GM23338 (cell line): ENCODE measurements around the gene SPACA4. TPM values are rescaled to one million over a fixed set of nuclear protein-coding genes. Genes with fewer than 3 reads are reported as not detected.
A peak's percentile ranks its signal among the peaks of the same experiment; 100 is the strongest.

Experiments
- ATAC-seq: fragments of 200-7000 bp; cut with Tn5 transposase; 3 replicates; pipeline ENCODE4 v1.9.1; 2020
- DNase-seq: peaks from one replicate; pipeline ENCODE4 v3.0.0-alpha.2; 2015; ENCODE audit warnings: low spot score
- H2AFZ ChIP-seq: fragments of 200-600 bp; sonication (generic); 2 replicates; pipeline ENCODE4 v1.8.0; 2016; ENCODE audit warnings: antibody characterized with exemption, mild to moderate bottlenecking, moderate library complexity
- H3F3A ChIP-seq: fragments of 200-600 bp; sonication (generic); replicated peaks from 2 replicates; pipeline ENCODE4 v1.8.0; 2017; ENCODE audit warnings: antibody characterized with exemption, mixed run types, low read depth
- H3K27ac ChIP-seq: fragments of 200-600 bp; sonication (generic); 2 replicates; pipeline ENCODE4 v1.6.1; 2016; ENCODE audit warnings: low read depth
- H3K27me3 ChIP-seq: fragments of 200-600 bp; sonication (generic); 2 replicates; pipeline ENCODE4 v1.8.0; 2016; ENCODE audit warnings: mild to moderate bottlenecking, mixed run types, moderate library complexity; ENCODE audit not compliant: insufficient read depth
- H3K36me3 ChIP-seq: fragments of 200-600 bp; sonication (generic); 2 replicates; pipeline ENCODE4 v1.8.0; 2016; ENCODE audit warnings: mild to moderate bottlenecking; ENCODE audit not compliant: insufficient read depth
- H3K4me1 ChIP-seq: fragments of 200-600 bp; sonication (generic); 2 replicates; pipeline ENCODE4 v1.8.0; 2016; ENCODE audit warnings: mild to moderate bottlenecking, moderate library complexity; ENCODE audit not compliant: insufficient read depth
- H3K4me2 ChIP-seq: fragments of 200-600 bp; sonication (generic); 2 replicates; pipeline ENCODE4 v1.7.1; 2017; ENCODE audit warnings: mixed run types
- H3K4me3 ChIP-seq: fragments of 200-600 bp; sonication (generic); 2 replicates; pipeline ENCODE4 v1.6.1; 2016; ENCODE audit warnings: mixed run types
- H3K79me2 ChIP-seq: fragments of 200-600 bp; sonication (generic); replicated peaks from 2 replicates; pipeline ENCODE4 v1.8.0; 2017; ENCODE audit warnings: mild to moderate bottlenecking; ENCODE audit not compliant: insufficient read depth
- H3K9me2 ChIP-seq: fragments of 200-600 bp; sonication (generic); 2 replicates; pipeline ENCODE4 v1.8.0; 2017; ENCODE audit not compliant: insufficient read depth
- H4K20me1 ChIP-seq: fragments of 200-600 bp; sonication (generic); replicated peaks from 2 replicates; pipeline ENCODE4 v1.8.0; 2017; ENCODE audit warnings: mild to moderate bottlenecking; ENCODE audit not compliant: insufficient read depth
- H3K27ac Mint-ChIP-seq: 2 replicates; pipeline ENCODE4 v1.8.0; 2020; ENCODE audit warnings: inconsistent platforms, mild to moderate bottlenecking, moderate library complexity, mixed read lengths
- H3K27me3 Mint-ChIP-seq: 3 replicates; pipeline ENCODE4 v1.8.0; 2022; ENCODE audit warnings: low read depth, mild to moderate bottlenecking, moderate library complexity, mixed read lengths, inconsistent platforms; ENCODE audit not compliant: insufficient read depth, poor library complexity
- H3K36me3 Mint-ChIP-seq: 3 replicates; pipeline ENCODE4 v1.8.0; 2021; ENCODE audit warnings: low read depth, mild to moderate bottlenecking, inconsistent platforms, moderate library complexity, mixed read lengths
- H3K4me1 Mint-ChIP-seq: 3 replicates; pipeline ENCODE4 v1.8.0; 2020; ENCODE audit warnings: mild to moderate bottlenecking, inconsistent platforms, mixed read lengths
- H3K4me3 Mint-ChIP-seq: 3 replicates; pipeline ENCODE4 v1.8.0; 2021; ENCODE audit warnings: moderate library complexity, mild to moderate bottlenecking, inconsistent platforms, mixed read lengths
- H3K9me3 Mint-ChIP-seq: 3 replicates; pipeline ENCODE4 v1.8.0; 2020; ENCODE audit warnings: moderate library complexity, mild to moderate bottlenecking, inconsistent platforms, mixed read lengths
- CREB1 ChIP-seq: fragments of 250-450 bp; sonication (Bioruptor Pico); IDR thresholded peaks from 2 replicates; pipeline ENCODE4 v1.5.0; 2020; ENCODE audit warnings: low read depth, mild to moderate bottlenecking, moderate library complexity
- EZH2 ChIP-seq: fragments of 200-600 bp; sonication (generic); IDR thresholded peaks from one replicate; pipeline ENCODE4 v1.8.0; 2017; ENCODE audit warnings: antibody characterized with exemption, mild to moderate bottlenecking, low read depth; ENCODE audit not compliant: unreplicated experiment
- EZH2phosphoT487 ChIP-seq: fragments of 200-600 bp; sonication (generic); IDR thresholded peaks from one replicate; pipeline ENCODE4 v1.8.1; 2018; ENCODE audit warnings: antibody characterized with exemption; ENCODE audit not compliant: unreplicated experiment
- JUNB ChIP-seq: IDR thresholded peaks from one replicate; pipeline ENCODE4 v1.6.1; 2016; ENCODE audit warnings: antibody characterized with exemption; ENCODE audit not compliant: unreplicated experiment
- POLR2AphosphoS5 ChIP-seq: IDR thresholded peaks from 2 replicates; pipeline ENCODE4 v1.6.1; 2016; ENCODE audit warnings: antibody characterized with exemption, low read depth
- ZNF114 ChIP-seq: fragments of 250-450 bp; sonication (Bioruptor Pico); IDR thresholded peaks from 2 replicates; pipeline ENCODE4 v1.5.0; 2020; ENCODE audit warnings: mild to moderate bottlenecking, moderate library complexity
- ZNF331 ChIP-seq: fragments of 250-450 bp; sonication (Bioruptor Pico); IDR thresholded peaks from 2 replicates; pipeline ENCODE4 v1.5.0; 2020; ENCODE audit warnings: low read depth, mild to moderate bottlenecking, moderate library complexity
- polyA plus RNA-seq: library from polyadenylated mRNA; unstranded; fragments of >200 nt; fragmentation: Nextera tagmentation; extraction: Ambion mirVana; gene quantifications from 2 replicates; pipeline ENCODE4 v1.2.1, GENCODE V29; 2016
- total RNA-seq: library from RNA; depleted of rRNA; stranded (reverse); fragments of >200 nt; shearing (Covaris generic); gene quantifications from 2 replicates; pipeline ENCODE4 v1.2.3, GENCODE V29; 2014
- TF ChIP-seq, protein P1 (sequence below): fragments of 250-450 bp; sonication (Bioruptor Pico); IDR thresholded peaks from 2 replicates; pipeline ENCODE4 v1.5.0; 2020; ENCODE audit warnings: mild to moderate bottlenecking, moderate library complexity
- TF ChIP-seq, protein P2 (sequence below), 2 experiments: fragments of 200-600 bp in 1 of 2; sonication (generic) in 1 of 2; conservative IDR thresholded peaks; 2 replicates each; pipeline versions ENCODE4 v1.5.1 to v1.6.1; 2016 to 2017; ENCODE audit warnings: antibody characterized with exemption in 2 of 2, low read depth in 2 of 2, mild to moderate bottlenecking in 2 of 2, moderate library complexity in 1 of 2
- TF ChIP-seq, protein P3 (sequence below): IDR thresholded peaks from 2 replicates; pipeline ENCODE4 v1.6.1; 2016; ENCODE audit warnings: antibody characterized with exemption

Gene SPACA4
- total and polyA plus RNA-seq, 2 experiments from 2014 or later: not detected

DNA sequence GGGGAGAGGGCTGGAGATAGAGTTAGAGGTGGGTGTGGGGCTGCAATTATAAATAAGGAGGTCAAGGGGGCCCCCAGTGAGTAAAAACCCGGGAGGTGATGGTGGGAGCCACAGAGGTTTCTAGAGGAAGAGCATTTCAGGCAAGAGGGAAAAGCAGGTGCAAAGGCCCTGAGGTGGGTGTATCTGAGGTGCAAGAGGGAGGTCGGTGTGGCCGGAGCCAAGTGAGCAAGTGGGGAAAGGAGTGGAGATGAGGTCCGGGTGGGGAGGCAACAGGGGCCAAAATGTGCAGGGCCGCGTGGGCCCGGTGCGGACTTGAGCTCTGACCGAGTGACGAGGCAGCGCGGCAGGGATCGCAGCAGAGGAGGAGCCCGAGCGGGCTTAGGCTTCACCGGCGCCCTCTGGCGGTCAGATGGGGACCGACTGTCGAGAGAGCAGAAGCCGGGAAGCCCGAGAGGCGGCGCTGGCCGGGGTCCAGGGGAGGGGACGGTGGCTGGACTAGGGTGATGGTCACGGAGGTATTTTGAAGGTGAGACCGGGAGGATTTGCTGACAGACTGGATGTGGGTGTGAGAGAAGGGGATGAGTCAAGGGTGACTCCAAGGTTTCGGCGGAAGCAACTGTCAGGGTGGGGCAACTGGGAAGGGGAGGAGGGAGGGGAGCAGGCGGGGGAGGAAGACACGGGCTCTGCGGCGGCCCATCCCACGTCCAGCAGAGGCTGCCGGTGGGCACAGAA is 17.7 kb upstream of the SPACA4 start:
- H3K36me3 ChIP-seq: no peaks in the 10 kb centered on the region
- peak overlapping the region; percentile 99 for H2AFZ ChIP-seq
- peaks cover 2% of the 10 kb centered on the region for H3K9me3 Mint-ChIP-seq
- H3K36me3 Mint-ChIP-seq: no peaks in the 10 kb centered on the region
- H3K4me3 Mint-ChIP-seq: peak overlapping the region; percentile 69
- no peaks in the 10 kb centered on the region for H4K20me1 ChIP-seq
- H3K27ac ChIP-seq: no peak overlapping the region
- H3K79me2 ChIP-seq: no peaks in the 10 kb centered on the region
- H3K4me3 ChIP-seq: peak overlapping the region; percentile 61
- peaks cover 8% of the 10 kb centered on the region for H3K4me1 Mint-ChIP-seq
- no peaks in the 10 kb centered on the region for H3K4me1 ChIP-seq
- H3K9me2 ChIP-seq: no peaks in the 10 kb centered on the region
- H3K27me3 Mint-ChIP-seq: peaks cover 36% of the 10 kb centered on the region
- no peaks in the 10 kb centered on the region for H3K27me3 ChIP-seq
- H3K27ac Mint-ChIP-seq: no peak overlapping the region
- peak; percentile 97 for DNase-seq
- no peaks in the 10 kb centered on the region for H3F3A ChIP-seq
- peak; percentile 82 for ATAC-seq
- peak overlapping the region; percentile 81 for H3K4me2 ChIP-seq
- no peak for TF ChIP-seq EZH2phosphoT487
- TF ChIP-seq ZNF331: no peak
- TF ChIP-seq, protein P1, sequence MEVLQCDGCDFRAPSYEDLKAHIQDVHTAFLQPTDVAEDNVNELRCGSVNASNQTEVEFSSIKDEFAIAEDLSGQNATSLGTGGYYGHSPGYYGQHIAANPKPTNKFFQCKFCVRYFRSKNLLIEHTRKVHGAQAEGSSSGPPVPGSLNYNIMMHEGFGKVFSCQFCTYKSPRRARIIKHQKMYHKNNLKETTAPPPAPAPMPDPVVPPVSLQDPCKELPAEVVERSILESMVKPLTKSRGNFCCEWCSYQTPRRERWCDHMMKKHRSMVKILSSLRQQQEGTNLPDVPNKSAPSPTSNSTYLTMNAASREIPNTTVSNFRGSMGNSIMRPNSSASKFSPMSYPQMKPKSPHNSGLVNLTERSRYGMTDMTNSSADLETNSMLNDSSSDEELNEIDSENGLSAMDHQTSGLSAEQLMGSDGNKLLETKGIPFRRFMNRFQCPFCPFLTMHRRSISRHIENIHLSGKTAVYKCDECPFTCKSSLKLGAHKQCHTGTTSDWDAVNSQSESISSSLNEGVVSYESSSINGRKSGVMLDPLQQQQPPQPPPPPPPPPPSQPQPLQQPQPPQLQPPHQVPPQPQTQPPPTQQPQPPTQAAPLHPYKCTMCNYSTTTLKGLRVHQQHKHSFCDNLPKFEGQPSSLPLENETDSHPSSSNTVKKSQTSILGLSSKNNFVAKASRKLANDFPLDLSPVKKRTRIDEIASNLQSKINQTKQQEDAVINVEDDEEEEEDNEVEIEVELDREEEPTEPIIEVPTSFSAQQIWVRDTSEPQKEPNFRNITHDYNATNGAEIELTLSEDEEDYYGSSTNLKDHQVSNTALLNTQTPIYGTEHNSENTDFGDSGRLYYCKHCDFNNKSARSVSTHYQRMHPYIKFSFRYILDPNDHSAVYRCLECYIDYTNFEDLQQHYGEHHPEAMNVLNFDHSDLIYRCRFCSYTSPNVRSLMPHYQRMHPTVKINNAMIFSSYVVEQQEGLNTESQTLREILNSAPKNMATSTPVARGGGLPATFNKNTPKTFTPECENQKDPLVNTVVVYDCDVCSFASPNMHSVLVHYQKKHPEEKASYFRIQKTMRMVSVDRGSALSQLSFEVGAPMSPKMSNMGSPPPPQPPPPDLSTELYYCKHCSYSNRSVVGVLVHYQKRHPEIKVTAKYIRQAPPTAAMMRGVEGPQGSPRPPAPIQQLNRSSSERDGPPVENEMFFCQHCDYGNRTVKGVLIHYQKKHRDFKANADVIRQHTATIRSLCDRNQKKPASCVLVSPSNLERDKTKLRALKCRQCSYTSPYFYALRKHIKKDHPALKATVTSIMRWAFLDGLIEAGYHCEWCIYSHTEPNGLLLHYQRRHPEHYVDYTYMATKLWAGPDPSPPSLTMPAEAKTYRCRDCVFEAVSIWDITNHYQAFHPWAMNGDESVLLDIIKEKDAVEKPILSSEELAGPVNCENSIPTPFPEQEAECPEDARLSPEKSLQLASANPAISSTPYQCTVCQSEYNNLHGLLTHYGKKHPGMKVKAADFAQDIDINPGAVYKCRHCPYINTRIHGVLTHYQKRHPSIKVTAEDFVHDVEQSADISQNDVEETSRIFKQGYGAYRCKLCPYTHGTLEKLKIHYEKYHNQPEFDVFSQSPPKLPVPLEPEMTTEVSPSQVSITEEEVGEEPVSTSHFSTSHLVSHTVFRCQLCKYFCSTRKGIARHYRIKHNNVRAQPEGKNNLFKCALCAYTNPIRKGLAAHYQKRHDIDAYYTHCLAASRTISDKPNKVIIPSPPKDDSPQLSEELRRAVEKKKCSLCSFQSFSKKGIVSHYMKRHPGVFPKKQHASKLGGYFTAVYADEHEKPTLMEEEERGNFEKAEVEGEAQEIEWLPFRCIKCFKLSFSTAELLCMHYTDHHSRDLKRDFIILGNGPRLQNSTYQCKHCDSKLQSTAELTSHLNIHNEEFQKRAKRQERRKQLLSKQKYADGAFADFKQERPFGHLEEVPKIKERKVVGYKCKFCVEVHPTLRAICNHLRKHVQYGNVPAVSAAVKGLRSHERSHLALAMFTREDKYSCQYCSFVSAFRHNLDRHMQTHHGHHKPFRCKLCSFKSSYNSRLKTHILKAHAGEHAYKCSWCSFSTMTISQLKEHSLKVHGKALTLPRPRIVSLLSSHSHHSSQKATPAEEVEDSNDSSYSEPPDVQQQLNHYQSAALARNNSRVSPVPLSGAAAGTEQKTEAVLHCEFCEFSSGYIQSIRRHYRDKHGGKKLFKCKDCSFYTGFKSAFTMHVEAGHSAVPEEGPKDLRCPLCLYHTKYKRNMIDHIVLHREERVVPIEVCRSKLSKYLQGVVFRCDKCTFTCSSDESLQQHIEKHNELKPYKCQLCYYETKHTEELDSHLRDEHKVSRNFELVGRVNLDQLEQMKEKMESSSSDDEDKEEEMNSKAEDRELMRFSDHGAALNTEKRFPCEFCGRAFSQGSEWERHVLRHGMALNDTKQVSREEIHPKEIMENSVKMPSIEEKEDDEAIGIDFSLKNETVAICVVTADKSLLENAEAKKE: no peak
- TF ChIP-seq, protein P2, sequence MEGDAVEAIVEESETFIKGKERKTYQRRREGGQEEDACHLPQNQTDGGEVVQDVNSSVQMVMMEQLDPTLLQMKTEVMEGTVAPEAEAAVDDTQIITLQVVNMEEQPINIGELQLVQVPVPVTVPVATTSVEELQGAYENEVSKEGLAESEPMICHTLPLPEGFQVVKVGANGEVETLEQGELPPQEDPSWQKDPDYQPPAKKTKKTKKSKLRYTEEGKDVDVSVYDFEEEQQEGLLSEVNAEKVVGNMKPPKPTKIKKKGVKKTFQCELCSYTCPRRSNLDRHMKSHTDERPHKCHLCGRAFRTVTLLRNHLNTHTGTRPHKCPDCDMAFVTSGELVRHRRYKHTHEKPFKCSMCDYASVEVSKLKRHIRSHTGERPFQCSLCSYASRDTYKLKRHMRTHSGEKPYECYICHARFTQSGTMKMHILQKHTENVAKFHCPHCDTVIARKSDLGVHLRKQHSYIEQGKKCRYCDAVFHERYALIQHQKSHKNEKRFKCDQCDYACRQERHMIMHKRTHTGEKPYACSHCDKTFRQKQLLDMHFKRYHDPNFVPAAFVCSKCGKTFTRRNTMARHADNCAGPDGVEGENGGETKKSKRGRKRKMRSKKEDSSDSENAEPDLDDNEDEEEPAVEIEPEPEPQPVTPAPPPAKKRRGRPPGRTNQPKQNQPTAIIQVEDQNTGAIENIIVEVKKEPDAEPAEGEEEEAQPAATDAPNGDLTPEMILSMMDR (conservative IDR thresholded peaks at IDR 0.05; ENCODE audit: low read depth in 2 of 2): peak; percentile 85 to 94
- TF ChIP-seq EZH2: no peak
- TF ChIP-seq CREB1 (CRISPR knock-in tag): peak; percentile 68
- TF ChIP-seq JUNB: no peak
- TF ChIP-seq POLR2AphosphoS5: no peak
- 0 out of 2 replicates have a peak, but pooled peaks have one; percentile 47 for TF ChIP-seq ZNF114 (CRISPR knock-in tag)
- TF ChIP-seq, protein P3, sequence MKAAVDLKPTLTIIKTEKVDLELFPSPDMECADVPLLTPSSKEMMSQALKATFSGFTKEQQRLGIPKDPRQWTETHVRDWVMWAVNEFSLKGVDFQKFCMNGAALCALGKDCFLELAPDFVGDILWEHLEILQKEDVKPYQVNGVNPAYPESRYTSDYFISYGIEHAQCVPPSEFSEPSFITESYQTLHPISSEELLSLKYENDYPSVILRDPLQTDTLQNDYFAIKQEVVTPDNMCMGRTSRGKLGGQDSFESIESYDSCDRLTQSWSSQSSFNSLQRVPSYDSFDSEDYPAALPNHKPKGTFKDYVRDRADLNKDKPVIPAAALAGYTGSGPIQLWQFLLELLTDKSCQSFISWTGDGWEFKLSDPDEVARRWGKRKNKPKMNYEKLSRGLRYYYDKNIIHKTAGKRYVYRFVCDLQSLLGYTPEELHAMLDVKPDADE: no peak
